Measurements from ENCODE around the gene TPRG1. TPM values are rescaled to one million over a fixed set of nuclear protein-coding genes. Genes with fewer than 3 reads are reported as not detected.

TPRG1 gene
- total and polyA plus RNA-seq, 2 donors (not counting 1 experiment from before 2014, with no cell fraction given), result 0.21 to 0.39 TPM

- TF ChIP-seq EZH2 (IDR thresholded peaks at IDR 0.05; ENCODE audit: borderline replicate concordance, insufficient read depth, low read depth, low read length, poor library complexity, severe bottlenecking) (no peak), CTCF (IDR thresholded peaks at IDR 0.05) (no peak)
- ChIA-PET POLR2A (no interaction called here), CTCF (no interaction called here)
- no peak overlapping the region for H2AFZ ChIP-seq (ENCODE audit: insufficient read depth, low read depth, low read length, poor library complexity, severe bottlenecking)
- H3K4me3 ChIP-seq (ENCODE audit: control extremely low read depth in 1 of 5, extremely low read depth in 1 of 5, insufficient read depth in 1 of 5, low read depth in 2 of 5, low read length in 4 of 5), result no peak overlapping the region
- Mint-ChIP-seq H3K4me1 (peaks cover 8% of the 10 kb centered on the region), H3K27ac (no peak overlapping the region), H3K27me3 (peaks cover 10% of the 10 kb centered on the region), H3K4me3 (no peak overlapping the region), H3K9me3 (ENCODE audit: insufficient read depth) (no peaks in the 10 kb centered on the region)
- WGBS (ENCODE audit: insufficient coverage), result 96% methylated on average over 3 of the region's 4 CpGs
- no peak overlapping the region for H3K27ac ChIP-seq (ENCODE audit: low read length in 2 of 2)
- no peaks in the 10 kb centered on the region for H3K27me3 ChIP-seq (replicated peaks in 1 of 4; ENCODE audit: control extremely low read depth in 1 of 4, control insufficient read depth in 3 of 4, insufficient read depth in 4 of 4, low read length in 3 of 4)
- ATAC-seq (ENCODE audit: low read depth), result no peak
- H3K4me1 ChIP-seq (ENCODE audit: control insufficient read depth in 2 of 2, insufficient read depth in 2 of 2, low read length in 2 of 2), result no peaks in the 10 kb centered on the region
- intact Hi-C loops (cut with micrococcal nuclease), result no loop called here
- no peaks in the 10 kb centered on the region for H3K36me3 ChIP-seq (replicated peaks in 1 of 2; ENCODE audit: control extremely low read depth in 1 of 2, control insufficient read depth in 1 of 2, extremely low read depth in 1 of 2, insufficient read depth in 2 of 2, low read length in 1 of 2)
- no peaks in the 10 kb centered on the region for H3K79me2 ChIP-seq (ENCODE audit: control insufficient read depth, insufficient read depth, low read length)
- H3K9ac ChIP-seq (ENCODE audit: low read length), result no peak overlapping the region
- H3K4me2 ChIP-seq (replicated peaks; ENCODE audit: low read depth, low read length, poor library complexity, severe bottlenecking), result no peak overlapping the region
- no peak for DNase-seq
- H3K9me3 ChIP-seq (ENCODE audit: control extremely low read depth in 1 of 3, control insufficient read depth in 2 of 3, insufficient read depth in 1 of 3, low read length in 2 of 3), result no peaks in the 10 kb centered on the region
- H4K20me1 ChIP-seq (ENCODE audit: control insufficient read depth, insufficient read depth, low read length, poor library complexity, severe bottlenecking), result no peaks in the 10 kb centered on the region
Measured at GRCh38 chr3:189237526-189237925, 65.8 kb downstream of the TPRG1 start.

GRCh38 chr3:189238071-189238470 lies 66.3 kb downstream of the TPRG1 start:
- no peak for ATAC-seq (ENCODE audit: low read depth)
- TF ChIP-seq EZH2 (IDR thresholded peaks at IDR 0.05; ENCODE audit: borderline replicate concordance, insufficient read depth, low read depth, low read length, poor library complexity, severe bottlenecking), result no peak
- no peak for TF ChIP-seq CTCF (IDR thresholded peaks at IDR 0.05)
- no peak overlapping the region for H2AFZ ChIP-seq (ENCODE audit: insufficient read depth, low read depth, low read length, poor library complexity, severe bottlenecking)
- intact Hi-C loops (cut with micrococcal nuclease), result no loop called here
- H3K27ac Mint-ChIP-seq, result no peak overlapping the region
- H3K4me1 ChIP-seq (ENCODE audit: control insufficient read depth in 2 of 2, insufficient read depth in 2 of 2, low read length in 2 of 2), result no peaks in the 10 kb centered on the region
- ChIA-PET CTCF (no interaction called here), POLR2A (no interaction called here)
- peaks cover 2% of the 10 kb centered on the region for H3K9me3 Mint-ChIP-seq (ENCODE audit: insufficient read depth)
- H3K4me3 Mint-ChIP-seq, result no peak overlapping the region
- no peak for DNase-seq
- no peaks in the 10 kb centered on the region for H3K79me2 ChIP-seq (ENCODE audit: control insufficient read depth, insufficient read depth, low read length)
- no peaks in the 10 kb centered on the region for H3K36me3 ChIP-seq (replicated peaks in 1 of 2; ENCODE audit: control extremely low read depth in 1 of 2, control insufficient read depth in 1 of 2, extremely low read depth in 1 of 2, insufficient read depth in 2 of 2, low read length in 1 of 2)
- H3K9me3 ChIP-seq (ENCODE audit: control extremely low read depth in 1 of 3, control insufficient read depth in 2 of 3, insufficient read depth in 1 of 3, low read length in 2 of 3), result peaks cover 0 to 1% (median 0%) of the 10 kb centered on the region in 3 donors
- H3K27me3 ChIP-seq (replicated peaks in 1 of 4; ENCODE audit: control extremely low read depth in 1 of 4, control insufficient read depth in 3 of 4, insufficient read depth in 4 of 4, low read length in 3 of 4), result no peaks in the 10 kb centered on the region
- 100% methylated on average over 5 of the region's 5 CpGs for WGBS (ENCODE audit: insufficient coverage)
- no peaks in the 10 kb centered on the region for H4K20me1 ChIP-seq (ENCODE audit: control insufficient read depth, insufficient read depth, low read length, poor library complexity, severe bottlenecking)
- H3K4me3 ChIP-seq (ENCODE audit: control extremely low read depth in 1 of 5, extremely low read depth in 1 of 5, insufficient read depth in 1 of 5, low read depth in 2 of 5, low read length in 4 of 5), result no peak overlapping the region
- peaks cover 10% of the 10 kb centered on the region for H3K27me3 Mint-ChIP-seq
- no peak overlapping the region for H3K9ac ChIP-seq (ENCODE audit: low read length)
- no peak overlapping the region for H3K4me2 ChIP-seq (replicated peaks; ENCODE audit: low read depth, low read length, poor library complexity, severe bottlenecking)
- no peak overlapping the region for H3K27ac ChIP-seq (ENCODE audit: low read length in 2 of 2)
- peaks cover 8% of the 10 kb centered on the region for H3K4me1 Mint-ChIP-seq

All from B cell (primary cell).